H7 (cell line): ENCODE measurements around the gene DDX59. TPM values are rescaled to one million over a fixed set of nuclear protein-coding genes. Genes with fewer than 3 reads are reported as not detected.

Experiments
- DNase-seq: peaks from one replicate; pipeline ENCODE4 v3.0.0; 2012
- H3K27me3 ChIP-seq: 2 replicates; pipeline ENCODE4 v1.6.0; 2011; ENCODE audit warnings: mild to moderate bottlenecking, low read length; ENCODE audit not compliant: control insufficient read depth, insufficient read depth
- H3K36me3 ChIP-seq: replicated peaks from 2 replicates; pipeline ENCODE4 v1.5.1; 2011; ENCODE audit warnings: low read length; ENCODE audit not compliant: control insufficient read depth, insufficient read depth
- H3K4me3 ChIP-seq: 2 replicates; pipeline ENCODE4 v1.5.1; 2011; ENCODE audit warnings: low read depth, mild to moderate bottlenecking, control low read depth, low read length, moderate library complexity; ENCODE audit not compliant: insufficient read depth
- total RNA-seq: library from RNA; depleted of rRNA; stranded (reverse); fragments of >200 nt; shearing (Covaris generic); gene quantifications from 2 replicates; pipeline ENCODE4 v1.2.3, GENCODE V29; 2014; rRNA removed

The DDX59 gene
- total RNA-seq: 29.8 and 39.0 TPM in 2 replicates

DNA sequence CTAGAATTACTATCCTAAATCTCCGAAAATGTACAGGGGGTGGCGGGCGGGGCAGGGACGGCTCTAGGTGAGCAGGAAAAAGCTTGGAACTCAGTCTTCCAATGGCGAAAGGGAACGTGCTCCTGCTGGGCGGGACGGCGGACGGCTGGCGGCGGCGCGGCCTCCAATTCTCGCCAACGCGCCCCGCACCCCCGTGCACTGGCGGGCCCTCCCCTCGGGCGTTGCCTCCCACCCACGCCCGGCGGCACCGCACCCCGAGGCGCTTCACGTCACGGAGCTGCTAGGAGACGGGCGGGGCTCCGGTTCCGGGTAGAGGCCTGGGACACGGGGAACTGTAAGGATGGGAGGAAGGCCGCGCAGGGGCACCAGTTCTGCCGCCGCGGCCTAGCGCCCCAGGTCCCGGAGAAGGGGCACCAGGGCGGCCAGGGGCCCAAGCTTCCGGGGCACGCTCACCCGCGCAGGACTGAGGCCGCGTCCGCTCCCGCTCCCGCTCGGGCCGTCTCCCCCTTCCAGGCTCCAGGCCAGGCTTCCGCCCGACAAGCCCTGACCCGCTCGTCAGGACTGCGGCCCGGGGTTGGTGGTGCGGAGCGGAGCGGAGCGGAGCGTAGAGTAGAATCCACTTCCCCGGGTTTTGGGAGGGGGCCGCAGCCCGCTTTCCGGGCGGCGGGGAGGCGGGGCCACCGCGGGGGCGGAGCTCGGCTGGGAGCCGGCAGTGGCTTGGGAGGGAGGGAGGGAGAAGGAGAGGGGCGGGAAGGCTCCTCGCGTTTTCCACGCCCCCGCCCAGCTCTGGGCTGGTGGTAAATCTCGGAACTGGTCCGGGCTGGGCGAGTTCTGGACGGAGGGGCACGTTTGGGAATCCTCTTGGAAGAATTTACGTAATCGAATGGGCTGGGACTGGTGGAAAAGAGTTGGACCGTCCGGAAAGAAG, at the start of gene DDX59:
Gene DDX59 (minus strand): TSS at position 594 of the 928 bp plus-strand sequence. CDS start 3,167 bp downstream, outside the sequence.
- H3K27me3 ChIP-seq: no peaks in the 10 kb centered on the region
- H3K36me3 ChIP-seq: no peaks in the 10 kb centered on the region
- peak; percentile 98 for DNase-seq
- peak within 1 kb of the TSS; percentile 98 for H3K4me3 ChIP-seq

DNA sequence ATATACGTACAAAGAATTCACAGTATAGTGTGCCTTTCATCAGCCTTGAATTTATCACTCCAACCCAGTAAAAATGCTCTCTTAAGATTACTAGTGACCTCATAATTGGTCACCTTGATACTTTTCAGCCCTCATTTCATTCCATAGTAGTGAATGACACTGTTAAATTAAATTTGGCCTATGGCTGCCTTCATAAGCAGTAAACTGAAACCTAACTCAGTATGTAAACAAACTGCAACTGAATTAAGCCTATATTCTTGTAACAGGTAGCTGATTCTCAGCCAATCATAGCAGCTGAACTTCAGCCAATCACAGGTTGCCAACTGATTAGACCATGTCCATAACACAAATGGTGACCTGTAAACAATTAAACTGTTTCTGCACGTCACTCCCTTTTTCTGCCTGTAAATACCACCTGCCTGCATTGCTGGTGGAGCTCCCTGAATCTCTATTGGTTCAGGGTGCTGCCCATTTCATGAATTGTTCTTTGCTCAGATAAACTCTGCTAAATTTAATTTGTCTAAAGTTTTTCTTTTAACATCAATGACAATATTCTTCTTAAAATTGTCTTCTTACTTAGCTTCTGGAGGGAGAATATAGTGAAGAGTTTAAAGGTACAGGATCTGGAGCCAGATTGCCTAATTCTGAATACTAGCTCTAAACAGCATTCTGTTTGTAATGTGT, 44.9 kb upstream of the DDX59 start:
- no peak for DNase-seq
- no peaks in the 10 kb centered on the region for H3K27me3 ChIP-seq
- no peaks in the 10 kb centered on the region for H3K36me3 ChIP-seq
- no peak overlapping the region for H3K4me3 ChIP-seq

DNA sequence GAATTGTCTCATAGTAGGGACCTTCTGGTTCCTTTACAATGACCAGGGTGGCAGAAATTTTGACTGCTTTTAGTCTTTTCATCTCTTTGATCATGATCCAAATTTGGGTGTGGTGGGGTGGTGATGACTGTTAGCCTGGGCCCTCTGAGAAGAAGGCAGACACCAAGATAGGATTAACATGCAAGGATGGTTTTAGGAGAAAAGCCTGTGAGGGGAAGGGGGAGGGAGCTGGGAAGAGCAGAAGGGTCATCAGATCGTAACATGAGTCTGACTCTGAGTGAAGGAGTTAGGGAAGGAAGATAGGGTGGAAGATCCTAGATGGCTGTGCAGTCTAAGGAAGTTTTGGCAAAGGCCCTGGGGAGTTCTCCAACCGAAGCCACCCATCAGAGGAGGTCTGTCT, 40.5 kb upstream of the DDX59 start:
- Histone ChIP-seq H3K4me3 (no peak overlapping the region), H3K27me3 (no peaks in the 10 kb centered on the region), H3K36me3 (no peaks in the 10 kb centered on the region)
- no peak for DNase-seq

DNA sequence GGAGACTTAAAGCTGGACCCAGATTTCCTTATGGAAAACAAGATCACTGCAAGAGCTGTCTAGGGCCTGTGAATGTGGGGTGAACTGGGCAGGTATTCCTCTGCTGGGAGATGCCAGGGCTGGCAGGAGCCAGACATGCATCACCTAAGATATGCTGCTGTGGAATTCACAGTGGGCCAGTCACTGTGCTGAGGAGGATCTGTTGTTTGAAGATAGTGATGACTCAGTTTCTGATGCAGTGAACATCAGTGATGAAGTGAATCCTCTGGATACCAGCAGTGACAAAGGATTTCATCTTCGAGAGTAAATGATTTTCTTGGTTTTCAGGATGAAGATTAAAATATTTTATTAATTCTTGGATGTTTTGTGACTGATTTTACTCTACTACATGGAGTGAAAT, 39.1 kb upstream of the DDX59 start:
- DNase-seq: no peak
- no peaks in the 10 kb centered on the region for H3K27me3 ChIP-seq
- H3K4me3 ChIP-seq: no peak overlapping the region
- no peaks in the 10 kb centered on the region for H3K36me3 ChIP-seq

DNA sequence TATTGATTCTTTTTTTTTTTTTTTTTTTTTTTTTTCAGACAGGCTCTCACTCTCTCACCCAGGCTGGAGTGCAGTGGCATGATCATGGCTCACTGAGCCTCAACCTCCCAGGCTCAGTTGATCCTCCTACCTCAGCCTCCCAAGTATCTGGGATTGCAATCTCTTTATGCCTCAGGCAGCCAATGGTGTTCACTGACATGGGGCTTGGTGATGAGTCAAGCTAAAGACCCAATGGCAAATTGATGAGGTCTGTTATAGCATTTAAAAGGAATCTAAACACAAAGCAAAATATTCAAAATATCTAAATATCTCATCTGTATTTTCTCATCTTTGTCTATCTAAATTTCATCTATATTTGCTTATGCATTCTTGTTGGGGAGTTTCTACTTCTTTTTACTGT, 38.5 kb upstream of the DDX59 start:
- Histone ChIP-seq H3K4me3 (no peak overlapping the region), H3K36me3 (no peaks in the 10 kb centered on the region), H3K27me3 (no peaks in the 10 kb centered on the region)
- DNase-seq: no peak

DNA sequence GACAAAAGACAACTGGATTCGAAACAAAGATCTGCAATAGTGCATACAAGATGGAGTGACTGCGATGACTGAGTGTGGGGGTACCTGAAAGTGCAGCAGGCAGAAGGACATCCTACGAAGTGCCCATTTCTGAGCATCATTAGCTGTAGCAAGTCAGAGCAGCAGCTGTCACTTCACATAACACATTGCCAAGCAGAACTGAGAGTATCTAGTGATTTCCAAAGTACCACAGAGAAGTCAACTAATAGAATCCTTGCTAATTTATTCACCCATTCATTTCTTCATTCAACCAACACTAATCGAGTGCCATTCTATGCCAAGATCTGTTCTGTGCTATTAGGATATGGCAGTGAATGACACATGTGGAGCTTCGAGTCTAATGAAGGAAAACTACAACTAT, 37.4 kb upstream of the DDX59 start:
- H3K36me3 ChIP-seq: no peaks in the 10 kb centered on the region
- DNase-seq: no peak

DNA sequence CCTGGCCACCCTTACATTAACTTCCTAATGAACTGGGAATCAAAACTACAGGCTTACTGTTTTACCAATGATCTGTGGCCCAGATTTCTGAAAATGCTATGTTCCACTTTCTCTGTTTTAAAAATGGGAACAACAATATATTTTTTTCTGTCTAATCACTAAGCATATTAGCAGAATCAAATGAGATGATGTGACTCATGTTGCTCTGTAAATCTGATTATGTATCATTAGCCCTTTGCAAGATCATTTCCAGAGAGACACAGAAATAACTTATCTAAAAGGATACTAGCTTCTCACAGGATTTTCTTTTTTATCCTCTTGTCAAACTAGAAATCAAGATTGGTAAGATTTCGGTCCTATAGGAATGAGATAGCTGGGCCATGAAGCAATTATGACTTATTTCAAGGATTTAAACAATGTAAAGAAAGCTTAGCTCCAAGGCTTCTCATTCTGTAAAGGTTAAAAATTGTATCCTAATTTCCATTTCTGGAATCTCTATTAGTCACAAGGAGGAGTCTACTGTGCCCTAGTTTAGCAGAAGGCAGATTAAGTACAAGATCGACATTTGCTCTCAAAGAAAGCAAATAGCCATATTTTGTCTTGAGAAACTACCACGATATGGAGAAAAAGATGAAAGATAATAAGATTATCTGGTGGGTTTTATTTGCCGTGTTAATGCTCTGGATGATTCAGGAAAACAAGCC, 36.6 kb upstream of the DDX59 start:
- Histone ChIP-seq H3K27me3 (no peaks in the 10 kb centered on the region), H3K36me3 (no peaks in the 10 kb centered on the region), H3K4me3 (no peak overlapping the region)
- no peak for DNase-seq

More for the DNA sequence above, 37.4 kb upstream of the DDX59 start:
- H3K4me3 ChIP-seq: no peak overlapping the region
- H3K27me3 ChIP-seq: no peaks in the 10 kb centered on the region

DNA sequence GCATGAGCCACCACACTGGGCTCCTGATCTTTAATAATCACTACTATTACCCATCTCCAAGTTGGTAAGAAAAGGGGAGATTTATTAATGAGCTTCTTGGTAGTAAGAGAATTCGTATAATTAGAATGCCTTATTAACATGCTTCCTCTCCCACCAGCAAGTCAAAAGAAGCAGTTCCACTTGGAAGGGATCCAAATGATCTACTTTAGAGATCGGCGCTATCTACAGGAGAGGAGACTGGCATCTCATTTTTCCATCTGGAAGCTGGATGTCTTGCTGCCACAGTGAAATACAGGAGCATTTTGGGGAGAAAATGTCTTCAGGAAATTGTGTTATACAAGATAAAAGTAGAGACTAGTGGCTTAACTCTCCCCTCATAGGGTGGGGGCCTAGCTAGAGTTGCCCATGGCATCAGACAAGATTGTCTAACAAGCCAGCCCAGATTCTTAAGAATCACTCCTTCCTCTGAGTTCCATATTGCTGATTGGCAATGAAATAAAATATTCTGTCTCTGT, 35.3 kb upstream of the DDX59 start:
- no peaks in the 10 kb centered on the region for H3K27me3 ChIP-seq
- no peak overlapping the region for H3K4me3 ChIP-seq
- no peaks in the 10 kb centered on the region for H3K36me3 ChIP-seq
- no peak for DNase-seq

DNA sequence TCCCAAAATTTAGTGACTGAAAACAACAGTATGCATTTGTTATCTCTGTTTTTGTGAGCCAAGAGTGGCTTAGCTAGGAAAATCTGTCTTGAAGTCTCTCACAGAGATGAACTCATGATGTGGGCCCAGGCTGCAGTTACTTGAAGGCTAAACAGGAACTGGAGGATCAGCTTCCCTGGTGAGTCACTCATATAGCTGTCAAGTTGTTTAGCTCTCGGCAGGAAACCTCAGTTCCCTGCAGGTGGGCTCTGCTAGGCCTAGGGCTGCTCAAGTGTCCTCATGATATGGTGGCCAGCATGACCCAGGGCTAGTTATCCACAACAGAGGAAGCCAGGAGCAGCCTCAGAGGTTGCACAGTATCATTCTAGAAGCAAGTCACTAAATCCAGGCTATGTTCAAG, 30.2 kb upstream of the DDX59 start:
- no peak for DNase-seq
- Histone ChIP-seq H3K27me3 (no peaks in the 10 kb centered on the region), H3K36me3 (no peaks in the 10 kb centered on the region), H3K4me3 (no peak overlapping the region)

DNA sequence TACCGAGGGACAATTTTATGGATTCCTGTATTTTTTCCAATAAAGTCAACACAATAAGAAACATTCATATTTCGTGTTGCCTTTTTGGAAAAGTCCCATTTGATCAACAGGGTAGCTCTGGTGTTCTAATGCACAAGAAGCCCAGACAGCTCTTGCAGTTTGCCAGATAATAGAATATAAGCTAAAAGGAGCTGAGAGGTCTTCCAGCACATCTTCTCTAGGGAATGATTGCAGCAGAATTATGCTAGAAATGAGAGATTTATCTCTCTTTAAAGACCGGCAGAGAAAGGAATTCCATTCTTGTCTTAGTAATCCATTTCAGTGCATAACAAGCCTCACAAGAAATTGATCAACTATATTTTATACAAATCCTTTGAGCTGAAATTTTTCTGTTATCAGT, 25.0 kb upstream of the DDX59 start:
- no peaks in the 10 kb centered on the region for H3K36me3 ChIP-seq
- no peaks in the 10 kb centered on the region for H3K27me3 ChIP-seq
- no peak overlapping the region for H3K4me3 ChIP-seq
- no peak for DNase-seq

DNA sequence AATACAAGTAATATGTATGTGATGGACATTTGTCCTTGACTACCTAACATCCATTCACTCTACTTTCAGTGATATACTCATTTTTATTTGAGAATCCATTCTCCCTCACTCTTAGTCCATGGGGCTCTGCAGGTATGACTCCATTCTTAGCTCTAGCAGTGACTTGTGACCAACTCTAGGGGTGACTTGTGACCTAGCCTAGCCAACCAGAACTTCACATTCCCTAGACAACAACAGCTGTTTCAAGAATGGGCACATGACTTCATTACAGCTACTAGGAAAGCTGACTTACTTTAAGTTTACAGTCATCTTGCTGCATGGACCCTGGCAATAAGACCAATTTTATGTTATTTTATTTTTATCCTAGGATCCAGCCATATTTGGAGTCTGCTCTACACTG, 23.6 kb upstream of the DDX59 start:
- H3K36me3 ChIP-seq: no peaks in the 10 kb centered on the region
- no peak for DNase-seq
- no peak overlapping the region for H3K4me3 ChIP-seq
- H3K27me3 ChIP-seq: no peaks in the 10 kb centered on the region

DNA sequence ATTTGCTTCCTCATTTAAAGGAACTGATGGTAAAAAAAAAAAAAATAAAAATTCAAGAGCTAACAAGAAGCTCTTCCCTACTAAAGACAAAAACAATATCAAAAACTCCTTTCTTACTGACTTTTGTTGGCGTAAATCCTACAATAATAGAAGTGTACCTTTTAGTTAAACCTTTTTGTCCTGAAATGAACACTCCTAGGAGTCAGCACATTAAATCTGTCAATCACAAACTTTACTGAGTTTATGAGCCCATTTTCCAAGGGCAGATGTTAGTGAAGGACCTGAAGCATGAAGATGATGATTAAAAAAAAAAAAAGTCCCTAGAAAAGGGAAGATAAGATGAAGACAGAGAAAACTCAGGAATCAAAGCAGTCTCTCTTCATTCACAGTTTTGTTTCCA, 22.6 kb upstream of the DDX59 start:
- no peak overlapping the region for H3K4me3 ChIP-seq
- no peaks in the 10 kb centered on the region for H3K27me3 ChIP-seq
- DNase-seq: no peak
- H3K36me3 ChIP-seq: no peaks in the 10 kb centered on the region

DNA sequence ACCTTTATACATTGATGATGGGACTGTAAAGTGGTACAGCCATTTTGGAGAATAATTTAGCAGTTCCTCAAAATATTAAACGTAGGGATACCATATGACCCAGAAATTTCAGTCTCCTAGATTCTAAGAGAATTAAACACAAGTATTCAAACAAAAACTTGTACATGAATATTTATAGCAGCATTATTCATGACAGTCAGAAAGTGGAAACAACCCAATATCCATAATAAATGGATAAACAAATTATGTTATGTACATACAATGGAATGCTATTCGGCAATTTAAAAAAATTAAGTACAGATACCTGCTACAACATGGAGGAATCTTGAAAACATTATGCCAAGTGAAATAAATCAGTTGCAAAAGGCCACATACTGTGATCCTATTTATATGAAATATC, 16.9 kb upstream of the DDX59 start:
- Histone ChIP-seq H3K4me3 (no peak overlapping the region), H3K36me3 (no peaks in the 10 kb centered on the region), H3K27me3 (no peaks in the 10 kb centered on the region)
- no peak for DNase-seq

DNA sequence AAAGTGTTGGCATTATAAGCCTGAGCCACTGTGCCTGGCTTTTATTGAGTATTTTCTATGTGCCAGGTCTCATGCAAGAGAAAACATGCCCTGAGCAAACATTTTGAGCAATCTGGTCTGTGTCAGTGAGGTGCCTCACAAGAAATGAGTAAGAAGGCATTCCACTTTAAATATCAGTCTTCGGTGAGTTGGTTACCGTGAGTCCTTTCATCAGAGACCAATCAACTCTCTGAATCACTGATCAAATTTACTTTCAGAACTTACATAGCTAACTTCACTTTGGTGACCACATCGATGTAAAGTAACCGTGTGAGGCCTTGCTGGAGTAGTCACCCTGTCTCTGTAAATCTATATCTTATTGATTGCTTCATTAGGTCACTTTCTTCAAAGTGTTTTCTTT, 14.3 kb upstream of the DDX59 start:
- no peak for DNase-seq
- Histone ChIP-seq H3K27me3 (no peaks in the 10 kb centered on the region), H3K4me3 (no peak overlapping the region), H3K36me3 (no peaks in the 10 kb centered on the region)
